GM23338 (cell line): ENCODE results near the gene SZRD1. TPM values are rescaled to one million over a fixed set of nuclear protein-coding genes. Genes with fewer than 3 reads are reported as not detected.

ENCODE experiments used
- ATAC-seq: fragments of 200-7000 bp; cut with Tn5 transposase; 3 replicates; pipeline ENCODE4 v1.9.1; 2020
- DNase-seq: peaks from one replicate; pipeline ENCODE4 v3.0.0-alpha.2; 2015; ENCODE audit warnings: low spot score
- H2AFZ ChIP-seq: fragments of 200-600 bp; sonication (generic); 2 replicates; pipeline ENCODE4 v1.8.0; 2016; ENCODE audit warnings: antibody characterized with exemption, mild to moderate bottlenecking, moderate library complexity
- H3F3A ChIP-seq: fragments of 200-600 bp; sonication (generic); replicated peaks from 2 replicates; pipeline ENCODE4 v1.8.0; 2017; ENCODE audit warnings: antibody characterized with exemption, mixed run types, low read depth
- H3K27ac ChIP-seq: fragments of 200-600 bp; sonication (generic); 2 replicates; pipeline ENCODE4 v1.6.1; 2016; ENCODE audit warnings: low read depth
- H3K27me3 ChIP-seq: fragments of 200-600 bp; sonication (generic); 2 replicates; pipeline ENCODE4 v1.8.0; 2016; ENCODE audit warnings: mild to moderate bottlenecking, mixed run types, moderate library complexity; ENCODE audit not compliant: insufficient read depth
- H3K36me3 ChIP-seq: fragments of 200-600 bp; sonication (generic); 2 replicates; pipeline ENCODE4 v1.8.0; 2016; ENCODE audit warnings: mild to moderate bottlenecking; ENCODE audit not compliant: insufficient read depth
- H3K4me1 ChIP-seq: fragments of 200-600 bp; sonication (generic); 2 replicates; pipeline ENCODE4 v1.8.0; 2016; ENCODE audit warnings: mild to moderate bottlenecking, moderate library complexity; ENCODE audit not compliant: insufficient read depth
- H3K4me2 ChIP-seq: fragments of 200-600 bp; sonication (generic); 2 replicates; pipeline ENCODE4 v1.7.1; 2017; ENCODE audit warnings: mixed run types
- H3K4me3 ChIP-seq: fragments of 200-600 bp; sonication (generic); 2 replicates; pipeline ENCODE4 v1.6.1; 2016; ENCODE audit warnings: mixed run types
- H3K79me2 ChIP-seq: fragments of 200-600 bp; sonication (generic); replicated peaks from 2 replicates; pipeline ENCODE4 v1.8.0; 2017; ENCODE audit warnings: mild to moderate bottlenecking; ENCODE audit not compliant: insufficient read depth
- H3K9me2 ChIP-seq: fragments of 200-600 bp; sonication (generic); 2 replicates; pipeline ENCODE4 v1.8.0; 2017; ENCODE audit not compliant: insufficient read depth
- H4K20me1 ChIP-seq: fragments of 200-600 bp; sonication (generic); replicated peaks from 2 replicates; pipeline ENCODE4 v1.8.0; 2017; ENCODE audit warnings: mild to moderate bottlenecking; ENCODE audit not compliant: insufficient read depth
- H3K27ac Mint-ChIP-seq: 2 replicates; pipeline ENCODE4 v1.8.0; 2020; ENCODE audit warnings: inconsistent platforms, mild to moderate bottlenecking, moderate library complexity, mixed read lengths
- H3K27me3 Mint-ChIP-seq: 3 replicates; pipeline ENCODE4 v1.8.0; 2022; ENCODE audit warnings: low read depth, mild to moderate bottlenecking, moderate library complexity, mixed read lengths, inconsistent platforms; ENCODE audit not compliant: insufficient read depth, poor library complexity
- H3K36me3 Mint-ChIP-seq: 3 replicates; pipeline ENCODE4 v1.8.0; 2021; ENCODE audit warnings: low read depth, mild to moderate bottlenecking, inconsistent platforms, moderate library complexity, mixed read lengths
- H3K4me1 Mint-ChIP-seq: 3 replicates; pipeline ENCODE4 v1.8.0; 2020; ENCODE audit warnings: mild to moderate bottlenecking, inconsistent platforms, mixed read lengths
- H3K4me3 Mint-ChIP-seq: 3 replicates; pipeline ENCODE4 v1.8.0; 2021; ENCODE audit warnings: moderate library complexity, mild to moderate bottlenecking, inconsistent platforms, mixed read lengths
- H3K9me3 Mint-ChIP-seq: 3 replicates; pipeline ENCODE4 v1.8.0; 2020; ENCODE audit warnings: moderate library complexity, mild to moderate bottlenecking, inconsistent platforms, mixed read lengths
- ETS1 ChIP-seq: IDR thresholded peaks from 2 replicates; pipeline ENCODE4 v1.6.1; 2016; ENCODE audit warnings: antibody characterized with exemption
- EZH2 ChIP-seq: fragments of 200-600 bp; sonication (generic); IDR thresholded peaks from one replicate; pipeline ENCODE4 v1.8.0; 2017; ENCODE audit warnings: antibody characterized with exemption, mild to moderate bottlenecking, low read depth; ENCODE audit not compliant: unreplicated experiment
- EZH2phosphoT487 ChIP-seq: fragments of 200-600 bp; sonication (generic); IDR thresholded peaks from one replicate; pipeline ENCODE4 v1.8.1; 2018; ENCODE audit warnings: antibody characterized with exemption; ENCODE audit not compliant: unreplicated experiment
- JUNB ChIP-seq: IDR thresholded peaks from one replicate; pipeline ENCODE4 v1.6.1; 2016; ENCODE audit warnings: antibody characterized with exemption; ENCODE audit not compliant: unreplicated experiment
- NANOG ChIP-seq: IDR thresholded peaks from 2 replicates; pipeline ENCODE4 v1.6.1; 2016; ENCODE audit warnings: antibody characterized with exemption, borderline replicate concordance
- POLR2AphosphoS5 ChIP-seq: IDR thresholded peaks from 2 replicates; pipeline ENCODE4 v1.6.1; 2016; ENCODE audit warnings: antibody characterized with exemption, low read depth
- REST ChIP-seq: IDR thresholded peaks from one replicate; pipeline ENCODE4 v1.6.1; 2018; ENCODE audit warnings: antibody characterized with exemption; ENCODE audit not compliant: unreplicated experiment
- STAT1 ChIP-seq: IDR thresholded peaks from one replicate; pipeline ENCODE4 v1.6.1; 2016; ENCODE audit warnings: antibody characterized with exemption; ENCODE audit not compliant: unreplicated experiment
- ZNF114 ChIP-seq: fragments of 250-450 bp; sonication (Bioruptor Pico); IDR thresholded peaks from 2 replicates; pipeline ENCODE4 v1.5.0; 2020; ENCODE audit warnings: mild to moderate bottlenecking, moderate library complexity
- ZNF331 ChIP-seq: fragments of 250-450 bp; sonication (Bioruptor Pico); IDR thresholded peaks from 2 replicates; pipeline ENCODE4 v1.5.0; 2020; ENCODE audit warnings: low read depth, mild to moderate bottlenecking, moderate library complexity
- ZNF462 ChIP-seq: fragments of 250-450 bp; sonication (Bioruptor Pico); IDR thresholded peaks from 2 replicates; pipeline ENCODE4 v1.5.0; 2020; ENCODE audit warnings: mild to moderate bottlenecking, moderate library complexity
- polyA plus RNA-seq: library from polyadenylated mRNA; unstranded; fragments of >200 nt; fragmentation: Nextera tagmentation; extraction: Ambion mirVana; gene quantifications from 2 replicates; pipeline ENCODE4 v1.2.1, GENCODE V29; 2016
- total RNA-seq: library from RNA; depleted of rRNA; stranded (reverse); fragments of >200 nt; shearing (Covaris generic); gene quantifications from 2 replicates; pipeline ENCODE4 v1.2.3, GENCODE V29; 2014

SZRD1 gene
- total and polyA plus RNA-seq, 2 experiments from 2014 or later, result 32.5 to 70.9 TPM

GRCh38 chr1:16352842-16353535, 14.1 kb upstream of the SZRD1 start:
- H3K27ac Mint-ChIP-seq, result peak overlapping the region; percentile 87
- H3K4me2 ChIP-seq, result peak overlapping the region; percentile 75
- H3K27me3 ChIP-seq, result no peaks in the 10 kb centered on the region
- peak overlapping the region; percentile 94 for H2AFZ ChIP-seq
- no peaks in the 10 kb centered on the region for H3K36me3 ChIP-seq
- peaks cover 13% of the 10 kb centered on the region; the same call in 2 of the 3 replicates for H3K4me1 Mint-ChIP-seq
- no peaks in the 10 kb centered on the region for H3K36me3 Mint-ChIP-seq
- no peaks in the 10 kb centered on the region for H3K9me3 Mint-ChIP-seq
- DNase-seq, result peak; percentile 33
- peak overlapping the region; percentile 92 for H3K4me3 ChIP-seq
- peak overlapping the region; percentile 90 for H3K4me3 Mint-ChIP-seq
- H4K20me1 ChIP-seq, result peaks cover 27% of the 10 kb centered on the region
- H3K4me1 ChIP-seq, result peaks cover 12% of the 10 kb centered on the region; the same call in 1 of the 2 replicates
- no peaks in the 10 kb centered on the region for H3K27me3 Mint-ChIP-seq
- no peaks in the 10 kb centered on the region for H3K9me2 ChIP-seq
- peaks cover 39% of the 10 kb centered on the region for H3K79me2 ChIP-seq
- ATAC-seq, result peak; percentile 6
- peak overlapping the region; percentile 46; the same call in 1 of the 2 replicates for H3K27ac ChIP-seq
- TF ChIP-seq JUNB (no peak), ZNF331 (CRISPR knock-in tag) (no peak), EZH2 (no peak), NANOG (no peak), ZNF114 (CRISPR knock-in tag) (no peak), POLR2AphosphoS5 (no peak), ETS1 (no peak), STAT1 (no peak), EZH2phosphoT487 (no peak), REST (no peak), ZNF462 (CRISPR knock-in tag) (no peak)
- H3F3A ChIP-seq, result peaks cover 3% of the 10 kb centered on the region; the same call in 1 of the 2 replicates
